Endothelial cell of umbilical vein (primary cell): ENCODE results near the gene NCOA5. TPM values are rescaled to one million over a fixed set of nuclear protein-coding genes. Genes with fewer than 3 reads are reported as not detected.

Source experiments
- BruUV-seq: library from RNA; stranded (reverse); fragments of 400-500 nt; replicated peaks from 2 replicates; lab custom pipeline; 2021; lab: Mats Ljungman, UMichigan
- CTCF ChIA-PET: fragments of 300-600, 350-600 bp; sonication (Branson Sonifier 250); formaldehyde crosslinking; loops from one replicate; lab custom pipeline; 2021; ENCODE audit warnings: antibody characterized with exemption, inconsistent platforms; lab: Charles Lee
- POLR2A ChIA-PET: fragments of 300-600, 350-600 bp; sonication (Branson Sonifier 250); formaldehyde crosslinking; loops from one replicate; lab custom pipeline; 2021; ENCODE audit warnings: antibody characterized with exemption, inconsistent platforms; lab: Charles Lee
- DNase-seq: peaks from one replicate; pipeline ENCODE4 v3.0.0-alpha.2; 2011; ENCODE audit warnings: low read depth, low spot score
- FAIRE-seq: peaks from 2 replicates; lab custom pipeline; 2011; peaks lifted over from hg19 to GRCh38; lab: Jason Lieb, UNC
- H2AFZ ChIP-seq: 2 replicates; pipeline ENCODE4 v1.6.0; 2012; ENCODE audit warnings: low read depth, low read length, control low read depth, inconsistent platforms
- H3K27ac ChIP-seq: 2 replicates; pipeline ENCODE4 v1.5.1; 2011; ENCODE audit warnings: low read depth, mild to moderate bottlenecking, control low read depth, low read length, moderate library complexity; ENCODE audit not compliant: insufficient read depth
- H3K27me3 ChIP-seq, 2 experiments: 2 replicates each; pipeline versions ENCODE4 v1.6.0 to v1.6.1; 2011; ENCODE audit warnings: low read length in 2 of 2, mixed read lengths in 1 of 2; ENCODE audit not compliant: control insufficient read depth in 2 of 2, insufficient read depth in 2 of 2
- H3K36me3 ChIP-seq, 2 experiments: 2 replicates in 1 of 2; 3 replicates in 1 of 2; pipeline ENCODE4 v1.5.1; 2011; ENCODE audit warnings: low read length in 2 of 2, mild to moderate bottlenecking in 1 of 2, moderate library complexity in 1 of 2; ENCODE audit not compliant: control insufficient read depth in 2 of 2, insufficient read depth in 2 of 2; ENCODE audit errors: extremely low read depth in 1 of 2
- H3K4me1 ChIP-seq: 3 replicates; pipeline ENCODE4 v1.5.1; 2011; ENCODE audit warnings: mild to moderate bottlenecking, low read length; ENCODE audit not compliant: control insufficient read depth, insufficient read depth; ENCODE audit errors: extremely low read depth
- H3K4me2 ChIP-seq: 2 replicates; pipeline ENCODE4 v1.6.1; 2011; ENCODE audit warnings: low read length, control low read depth, mixed read lengths; ENCODE audit not compliant: insufficient read depth
- H3K4me3 ChIP-seq, 3 experiments: fragments of 200-600 bp in 1 of 3; sonication (generic), shearing (Covaris generic) in 1 of 3; replicated peaks in 1 of 3; 2 replicates each; pipeline ENCODE4 v1.5.1; 2011 to 2016; ENCODE audit warnings: control low read depth in 3 of 3, low read length in 3 of 3, mild to moderate bottlenecking in 2 of 3, inconsistent platforms in 1 of 3, low read depth in 1 of 3, moderate library complexity in 1 of 3; ENCODE audit not compliant: insufficient read depth in 1 of 3
- H3K79me2 ChIP-seq: 2 replicates; pipeline ENCODE4 v1.6.0; 2012; ENCODE audit warnings: low read length, inconsistent platforms; ENCODE audit not compliant: control insufficient read depth, insufficient read depth
- H3K9ac ChIP-seq: replicated peaks from 2 replicates; pipeline ENCODE3; 2011; ENCODE audit warnings: low read length, control low read depth; ENCODE audit not compliant: insufficient read depth; ENCODE audit errors: extremely low read depth
- H3K9me1 ChIP-seq: replicated peaks from 3 replicates; pipeline ENCODE4 v1.6.0; 2011; ENCODE audit warnings: mild to moderate bottlenecking, low read length; ENCODE audit not compliant: control insufficient read depth, insufficient read depth; ENCODE audit errors: extremely low read depth
- H3K9me3 ChIP-seq: replicated peaks from 2 replicates; pipeline ENCODE4 v1.5.1; 2012; ENCODE audit warnings: low read length, inconsistent platforms; ENCODE audit not compliant: control insufficient read depth, insufficient read depth
- H4K20me1 ChIP-seq: replicated peaks from 2 replicates; pipeline ENCODE3; 2011; ENCODE audit warnings: mild to moderate bottlenecking, low read length; ENCODE audit not compliant: control insufficient read depth, insufficient read depth; ENCODE audit errors: extremely low read depth
- EZH2 ChIP-seq: IDR thresholded peaks from 2 replicates; pipeline ENCODE4 v1.6.1; 2012; ENCODE audit warnings: borderline replicate concordance, low read depth, mild to moderate bottlenecking, moderate library complexity, low read length, inconsistent platforms; ENCODE audit not compliant: severe bottlenecking
- FOS ChIP-seq: IDR thresholded peaks from 2 replicates; pipeline ENCODE4 v1.6.1; 2011; ENCODE audit warnings: mild to moderate bottlenecking, low read length, moderate library complexity, borderline replicate concordance; ENCODE audit not compliant: insufficient read depth
- GATA2 ChIP-seq: IDR thresholded peaks from 2 replicates; pipeline ENCODE4 v1.7.0; 2011; ENCODE audit warnings: low read depth, mild to moderate bottlenecking, moderate library complexity, mixed read lengths, low read length; ENCODE audit not compliant: insufficient read length, insufficient read depth
- JUN ChIP-seq: IDR thresholded peaks from 2 replicates; pipeline ENCODE4 v1.6.1; 2011; ENCODE audit warnings: borderline replicate concordance, low read depth; ENCODE audit not compliant: insufficient read length, insufficient read depth
- MYC ChIP-seq: IDR thresholded peaks from one replicate; pipeline ENCODE4 v1.6.1; 2011; ENCODE audit warnings: mild to moderate bottlenecking, low read depth, low read length
- POLR2A ChIP-seq: IDR thresholded peaks from 2 replicates; pipeline ENCODE4 v1.6.1; 2012; ENCODE audit warnings: low read depth, mild to moderate bottlenecking, control low read depth, low read length
- POLR2AphosphoS5 ChIP-seq: IDR thresholded peaks from 2 replicates; pipeline ENCODE4 v1.6.1; 2012; ENCODE audit warnings: low read depth, mild to moderate bottlenecking, control low read depth, low read length, moderate library complexity; ENCODE audit not compliant: insufficient read depth
- dilution Hi-C: fragments of 300-500 bp; cut with MboI; formaldehyde crosslinking; loops from one replicate; pipeline ENCODE4 v1.15.0; 2019; ENCODE audit warnings: low sequenced_read_pairs; ENCODE audit not compliant: extremely low pct_ligation_motif_present
- intact Hi-C: fragments of 100-400 bp; cut with micrococcal nuclease; formaldehyde crosslinking; loops from one replicate; pipeline ENCODE4 v1.10.0; 2022
- polyA plus RNA-seq, 4 experiments: library from polyadenylated mRNA; depleted of rRNA in 3 of 4; stranded (reverse) in 3 of 4; unstranded in 1 of 4; fragments of >200 nt; gene quantifications; 2 replicates each; pipeline versions ENCODE4 v1.2.1 to v1.2.3, GENCODE V29; 2011 to 2012; ENCODE audit warnings: missing spikeins in 1 of 4
- total RNA-seq: library from RNA; stranded (reverse); gene quantifications from 2 replicates; pipeline ENCODE4 v1.2.3, GENCODE V29; 2021
- TF ChIP-seq, protein P1 (sequence below): IDR thresholded peaks from 2 replicates; pipeline ENCODE4 v1.6.1; 2011; ENCODE audit not compliant: insufficient read depth, insufficient read length
- TF ChIP-seq, protein P2 (sequence below), 2 donors: IDR thresholded peaks; 1 replicate in 1 of 2; 2 replicates in 1 of 2; pipeline ENCODE4 v1.5.1; 2011; ENCODE audit warnings: low read length in 2 of 2, mild to moderate bottlenecking in 2 of 2, moderate library complexity in 2 of 2, control low read depth in 1 of 2, inconsistent platforms in 1 of 2, low read depth in 1 of 2; ENCODE audit not compliant: insufficient read depth in 1 of 2; ENCODE audit errors: extremely low read depth in 1 of 2

NCOA5 gene
- total and polyA plus RNA-seq, 2 donors (not counting 3 experiments of a cell fraction or from before 2014, with no cell fraction given) = 32.0 to 39.5 TPM

DNA sequence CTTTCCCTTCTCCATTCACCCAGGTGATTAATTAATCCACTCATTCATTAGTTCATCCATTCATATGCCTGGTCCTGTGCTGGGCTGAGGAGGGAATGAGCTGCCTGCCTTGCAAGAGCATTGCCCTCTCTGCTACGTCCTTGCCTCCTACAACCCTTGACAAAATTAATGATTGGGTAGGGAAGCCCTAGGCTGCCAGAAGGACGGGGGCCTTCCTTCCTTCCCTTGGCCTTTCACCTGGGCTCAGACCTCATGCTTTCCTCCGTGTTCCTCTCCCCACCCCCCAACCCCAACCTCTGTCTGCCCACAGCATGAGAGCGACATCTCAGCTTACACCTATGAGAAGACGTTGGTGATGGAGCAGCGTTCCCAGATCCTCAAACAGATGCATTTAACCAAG is 35.2 kb downstream of the NCOA5 start:
- H3K4me3 ChIP-seq = no peak overlapping the region
- no peak overlapping the region for H3K27ac ChIP-seq
- no peak overlapping the region for H2AFZ ChIP-seq
- TF ChIP-seq EZH2 (no peak), GATA2 (no peak), FOS (no peak), JUN (no peak), POLR2A (no peak), MYC (no peak), POLR2AphosphoS5 (no peak)
- TF ChIP-seq, protein P1, sequence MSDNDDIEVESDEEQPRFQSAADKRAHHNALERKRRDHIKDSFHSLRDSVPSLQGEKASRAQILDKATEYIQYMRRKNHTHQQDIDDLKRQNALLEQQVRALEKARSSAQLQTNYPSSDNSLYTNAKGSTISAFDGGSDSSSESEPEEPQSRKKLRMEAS = no peak
- TF ChIP-seq, protein P2, sequence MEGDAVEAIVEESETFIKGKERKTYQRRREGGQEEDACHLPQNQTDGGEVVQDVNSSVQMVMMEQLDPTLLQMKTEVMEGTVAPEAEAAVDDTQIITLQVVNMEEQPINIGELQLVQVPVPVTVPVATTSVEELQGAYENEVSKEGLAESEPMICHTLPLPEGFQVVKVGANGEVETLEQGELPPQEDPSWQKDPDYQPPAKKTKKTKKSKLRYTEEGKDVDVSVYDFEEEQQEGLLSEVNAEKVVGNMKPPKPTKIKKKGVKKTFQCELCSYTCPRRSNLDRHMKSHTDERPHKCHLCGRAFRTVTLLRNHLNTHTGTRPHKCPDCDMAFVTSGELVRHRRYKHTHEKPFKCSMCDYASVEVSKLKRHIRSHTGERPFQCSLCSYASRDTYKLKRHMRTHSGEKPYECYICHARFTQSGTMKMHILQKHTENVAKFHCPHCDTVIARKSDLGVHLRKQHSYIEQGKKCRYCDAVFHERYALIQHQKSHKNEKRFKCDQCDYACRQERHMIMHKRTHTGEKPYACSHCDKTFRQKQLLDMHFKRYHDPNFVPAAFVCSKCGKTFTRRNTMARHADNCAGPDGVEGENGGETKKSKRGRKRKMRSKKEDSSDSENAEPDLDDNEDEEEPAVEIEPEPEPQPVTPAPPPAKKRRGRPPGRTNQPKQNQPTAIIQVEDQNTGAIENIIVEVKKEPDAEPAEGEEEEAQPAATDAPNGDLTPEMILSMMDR (IDR thresholded peaks at IDR 0.05; ENCODE audit: extremely low read depth in 1 of 2, insufficient read depth in 1 of 2, low read depth in 1 of 2, low read length in 2 of 2) = no peak
- POLR2A ChIA-PET = no interaction called here
- no peak overlapping the region for H3K4me2 ChIP-seq
- peaks cover 2 to 23% of the 10 kb centered on the region in 2 experiments for H3K27me3 ChIP-seq
- peaks cover 11% of the 10 kb centered on the region for H3K4me1 ChIP-seq
- CTCF ChIA-PET = interaction anchor here (1.2 kb wide), 1 partner anchor 40 kb away, joined by 3 read pairs; no protein-coding TSS in a partner anchor
- no peaks in the 10 kb centered on the region for H3K36me3 ChIP-seq
- intact Hi-C loops (loop anchor here (5.0 kb wide), 1 partner anchor 32 kb away; no protein-coding TSS in a partner anchor), dilution Hi-C loops (no loop called here)
- H3K9me3 ChIP-seq = no peaks in the 10 kb centered on the region
- DNase-seq (no peak), FAIRE-seq (no peak)
- H4K20me1 ChIP-seq = no peaks in the 10 kb centered on the region
- no peaks in the 10 kb centered on the region for H3K79me2 ChIP-seq
- no peaks in the 10 kb centered on the region for H3K9me1 ChIP-seq
- no peak overlapping the region for H3K9ac ChIP-seq
- no TSS peak for BruUV-seq
